NCI-H1436 (cell line): ENCODE data around the gene BUD31.
"Not testable (repeated sequence)": the region's sequence is repeated elsewhere in the genome, so short reads cannot be mapped to it uniquely, and the experiment has no call there.

Experiments
- DNase-seq: peaks from one replicate; lab custom pipeline; 2025; lab: John Stamatoyannopoulos, UW

The BUD31 gene

GRCh38 chr7:99408379-99409191 is at the start of gene BUD31, which contains the start of gene PDAP1:
BUD31 (plus strand) TSS chr7:99408969; CDS start chr7:99411093, 2,124 bp downstream.
PDAP1 (minus strand) TSS chr7:99408597; CDS start chr7:99408548, 49 bp downstream.
- DNase-seq = peak; percentile 89

GRCh38 chr7:99359465-99360154 is 49.2 kb upstream of the BUD31 start:
- DNase-seq = no peak

- no peak for DNase-seq
These were observed 46.0 kb upstream of the BUD31 start for GRCh38 chr7:99362801-99363200.

- no peak for DNase-seq
These were observed 45.5 kb upstream of the BUD31 start for GRCh38 chr7:99363286-99363685.

- DNase-seq = no peak
These were observed 43.2 kb upstream of the BUD31 start for GRCh38 chr7:99365318-99366141.

- DNase-seq = no peak
These were observed 42.1 kb upstream of the BUD31 start for GRCh38 chr7:99366646-99367045.

- DNase-seq = no peak
These were observed 39.9 kb upstream of the BUD31 start for GRCh38 chr7:99368750-99369389.

- no peak for DNase-seq
These were observed 38.9 kb upstream of the BUD31 start for GRCh38 chr7:99369767-99370391.

GRCh38 chr7:99371376-99371920 is 37.3 kb upstream of the BUD31 start:
- DNase-seq = no peak

GRCh38 chr7:99372275-99373090 is 36.3 kb upstream of the BUD31 start:
- no peak for DNase-seq

GRCh38 chr7:99373091-99374066 is 35.4 kb upstream of the BUD31 start:
- DNase-seq = no peak

GRCh38 chr7:99374111-99375064 is 34.4 kb upstream of the BUD31 start, which contains the start of gene ARPC1B:
ARPC1B (plus strand) TSS chr7:99374730; CDS start chr7:99385715, 10,985 bp downstream.
- DNase-seq = peak; percentile 67

- peak; percentile 30 for DNase-seq
These were observed 33.5 kb upstream of the BUD31 start for GRCh38 chr7:99375070-99375807.

GRCh38 chr7:99379043-99379577 is 29.7 kb upstream of the BUD31 start:
- DNase-seq = no peak

- DNase-seq = not testable (repeated sequence)
These were observed 29.1 kb upstream of the BUD31 start for GRCh38 chr7:99379693-99380031.

- no peak for DNase-seq
These were observed 28.5 kb upstream of the BUD31 start for GRCh38 chr7:99380032-99380822.
